K562 (cell line): ENCODE results near the gene KLK1. TPM values are rescaled to one million over a fixed set of nuclear protein-coding genes. Genes with fewer than 3 reads are reported as not detected.

Experiments
- ATAC-seq: fragments of 200-7000 bp; cut with Tn5 transposase; 3 replicates; pipeline ENCODE4 v1.9.1; 2020; ENCODE audit warnings: moderate library complexity
- BruUV-seq: library from RNA; stranded (reverse); fragments of 400-500 nt; replicated peaks from 2 replicates; lab custom pipeline; 2021; lab: Mats Ljungman, UMichigan
- CTCF ChIA-PET: fragments of 300-600 bp; formaldehyde crosslinking; extraction: SDS; loops from one replicate; lab custom pipeline; 2021; ENCODE audit warnings: low intra/inter-chr PET ratio; lab: Yijun Ruan, JAX
- POLR2A ChIA-PET: fragments of 300-600, 350-650 bp; sonication (Branson Sonifier 250); formaldehyde crosslinking; extraction: SDS; loops from one replicate; lab custom pipeline; 2021; ENCODE audit warnings: antibody characterized with exemption, inconsistent platforms; lab: Yijun Ruan, JAX
- DNase-seq, 4 experiments: peaks; one replicate each; pipeline versions ENCODE4 v3.0.0 to v3.0.0-alpha.2; 2011 to 2018; ENCODE audit warnings: low spot score in 3 of 4, mixed read lengths in 3 of 4; ENCODE audit errors: extremely low read depth in 1 of 4
- FAIRE-seq: peaks from 2 replicates; lab custom pipeline; 2011; peaks lifted over from hg19 to GRCh38; lab: Jason Lieb, UNC
- H2AFZ ChIP-seq: 2 replicates; pipeline ENCODE4 v1.6.0; 2011; ENCODE audit warnings: low read depth, low read length, control low read depth, inconsistent platforms
- H3K27ac ChIP-seq: fragments of 200-600 bp; 3 replicates; pipeline ENCODE4 v1.8.0; 2011; ENCODE audit warnings: low read depth, mild to moderate bottlenecking, control low read depth, inconsistent platforms, low read length, moderate library complexity, mixed read lengths; ENCODE audit errors: extremely low read depth
- H3K27me3 ChIP-seq, 2 experiments: fragments of 300-600 bp in 1 of 2; 2 replicates in 1 of 2; 3 replicates in 1 of 2; pipeline versions ENCODE4 v1.6.0 to v1.8.0; 2011; ENCODE audit warnings: inconsistent platforms in 2 of 2, low read length in 2 of 2, mild to moderate bottlenecking in 1 of 2, mixed read lengths in 1 of 2, moderate library complexity in 1 of 2; ENCODE audit not compliant: control insufficient read depth in 2 of 2, insufficient read depth in 2 of 2
- H3K36me3 ChIP-seq: fragments of 300-600 bp; 3 replicates; pipeline ENCODE4 v1.8.0; 2011; ENCODE audit warnings: mild to moderate bottlenecking, low read length, inconsistent platforms; ENCODE audit not compliant: control insufficient read depth, insufficient read depth
- H3K4me1 ChIP-seq, 2 experiments: fragments of 200-600 bp in 1 of 2; replicated peaks in 1 of 2; 2 replicates in 1 of 2; 3 replicates in 1 of 2; pipeline versions ENCODE4 v1.5.1 to v1.8.0; 2011; ENCODE audit warnings: inconsistent platforms in 2 of 2, low read length in 2 of 2, mild to moderate bottlenecking in 1 of 2, mixed read lengths in 1 of 2, moderate library complexity in 1 of 2; ENCODE audit not compliant: control insufficient read depth in 2 of 2, insufficient read depth in 2 of 2
- H3K4me2 ChIP-seq: 2 replicates; pipeline ENCODE4 v1.6.1; 2011; ENCODE audit warnings: low read length, control low read depth, inconsistent platforms, mixed read lengths; ENCODE audit not compliant: insufficient read depth
- H3K4me3 ChIP-seq: fragments of 200-600 bp; sonication (generic), shearing (Covaris generic); 2 replicates; pipeline ENCODE4 v1.5.1; 2016; ENCODE audit warnings: control low read depth, inconsistent platforms
- H3K79me2 ChIP-seq: fragments of 200-600 bp; 3 replicates; pipeline ENCODE4 v1.8.0; 2011; ENCODE audit warnings: low read length, inconsistent platforms; ENCODE audit not compliant: control insufficient read depth, insufficient read depth
- H3K9ac ChIP-seq, 2 experiments: 2 replicates each; pipeline versions ENCODE4 v1.6.0 to v1.6.1; 2011; ENCODE audit warnings: low read depth in 2 of 2, low read length in 2 of 2, control low read depth in 1 of 2, inconsistent platforms in 1 of 2, mild to moderate bottlenecking in 1 of 2, mixed read lengths in 1 of 2; ENCODE audit not compliant: insufficient read depth in 1 of 2
- H3K9me1 ChIP-seq: one replicate; pipeline ENCODE4 v1.6.0; 2011; ENCODE audit warnings: inconsistent platforms, mild to moderate bottlenecking, low read length, moderate library complexity; ENCODE audit not compliant: control insufficient read depth, insufficient read depth
- H3K9me3 ChIP-seq: replicated peaks from 2 replicates; pipeline ENCODE4 v1.5.1; 2011; ENCODE audit warnings: low read depth, low read length, inconsistent platforms; ENCODE audit not compliant: control insufficient read depth, insufficient read depth
- H4K20me1 ChIP-seq: replicated peaks from 2 replicates; pipeline ENCODE4 v1.6.1; 2011; ENCODE audit warnings: low read length, inconsistent platforms, mixed read lengths; ENCODE audit not compliant: control insufficient read depth, insufficient read depth
- CREM ChIP-seq: IDR thresholded peaks from 2 replicates; pipeline ENCODE4 v1.6.1; 2014; ENCODE audit warnings: antibody characterized with exemption, low read depth
- CTBP1 ChIP-seq: fragments of 450-650 bp; IDR thresholded peaks from 2 replicates; pipeline ENCODE4 v1.6.1; 2016; ENCODE audit warnings: borderline replicate concordance
- DNMT1 ChIP-seq: fragments of 450-650 bp; IDR thresholded peaks from 2 replicates; pipeline ENCODE4 v1.6.1; 2016; ENCODE audit warnings: antibody characterized with exemption, mild to moderate bottlenecking
- EP400 ChIP-seq: fragments of 450-650 bp; IDR thresholded peaks from 2 replicates; pipeline ENCODE4 v1.6.1; 2017; ENCODE audit warnings: antibody characterized with exemption, mild to moderate bottlenecking, moderate library complexity
- KHSRP ChIP-seq: fragments of 450-650 bp; IDR thresholded peaks from 2 replicates; pipeline ENCODE4 v1.6.1; 2017
- MIER1 ChIP-seq: fragments of 450-650 bp; IDR thresholded peaks from 2 replicates; pipeline ENCODE4 v1.6.1; 2016; ENCODE audit warnings: antibody characterized with exemption, mild to moderate bottlenecking, low read depth
- MYNN ChIP-seq, 2 experiments: sonication (generic); formaldehyde crosslinking in 1 of 2; IDR thresholded peaks; 2 replicates each; pipeline versions ENCODE4 v1.5.0 to v1.6.1; 2016 to 2020; ENCODE audit warnings: antibody characterized with exemption in 1 of 2, missing genetic modification reagents in 1 of 2
- POLR2G ChIP-seq: fragments of 200-400 bp; formaldehyde crosslinking; IDR thresholded peaks from 2 replicates; pipeline ENCODE4 v1.6.1; 2017; ENCODE audit warnings: low read depth, mild to moderate bottlenecking, antibody characterized with exemption, low read length, moderate library complexity
- PYGO2 ChIP-seq: fragments of 450-650 bp; IDR thresholded peaks from 2 replicates; pipeline ENCODE4 v1.6.1; 2016; ENCODE audit warnings: mild to moderate bottlenecking, missing genetic modification characterization, moderate library complexity, missing compliant biosample characterization
- SETDB1 ChIP-seq: IDR thresholded peaks from one replicate; pipeline ENCODE4 v1.6.1; 2012; ENCODE audit warnings: low read length, control low read depth, inconsistent platforms
- SIN3A ChIP-seq, 2 experiments: fragments of 150-350 bp in 1 of 2; IDR thresholded peaks; 2 replicates each; pipeline ENCODE4 v1.6.1; 2011 to 2016; ENCODE audit warnings: borderline replicate concordance in 2 of 2, low read depth in 2 of 2, low read length in 2 of 2, mild to moderate bottlenecking in 2 of 2, moderate library complexity in 2 of 2; ENCODE audit not compliant: control insufficient read depth in 1 of 2
- WGBS: fragments of 100-300 bp; shearing (Covaris generic); methylation state at CpG from one replicate; pipeline ENCODE4 v1.1.6; 2016; ENCODE audit warnings: low coverage, mixed read lengths; ENCODE audit not compliant: insufficient coverage; ENCODE audit errors: missing lambda C conversion rate; 5-methylcytosine and 5-hydroxymethylcytosine counted together
- in situ Hi-C: fragments of 300-500 bp; cut with MboI; formaldehyde crosslinking; loops from 4 replicates; pipeline ENCODE4 v1.15.0; 2018; ENCODE audit warnings: inconsistent platforms, mixed read lengths
- intact Hi-C: fragments of 100-400 bp; cut with micrococcal nuclease; formaldehyde crosslinking; loops from 2 replicates; pipeline ENCODE4 v1.14.2; 2022
- polyA plus RNA-seq, 8 experiments: library from polyadenylated mRNA; depleted of rRNA in 4 of 8; stranded (reverse) in 5 of 8; unstranded in 3 of 8; fragments of >200 nt; fragmentation: Nextera tagmentation in 2 of 8; fragmentation: Illumina TruSeq in 1 of 8; extraction: Ambion mirVana in 2 of 8; extraction: Trizol in 1 of 8; gene quantifications; 2 replicates each; pipeline versions ENCODE4 v1.2.1 to v1.2.3, GENCODE V29; 2011 to 2014; ENCODE audit warnings: inconsistent platforms in 1 of 8, missing spikeins in 1 of 8
- total RNA-seq, 7 experiments: library from RNA; depleted of rRNA in 6 of 7; stranded (reverse); fragments of >200 nt in 6 of 7; fragmentation: Illumina TruSeq in 2 of 7; extraction: Trizol in 2 of 7; gene quantifications; 2 replicates each; pipeline versions ENCODE4 v1.2.1 to v1.2.3, GENCODE V29; 2011 to 2021; ENCODE audit warnings: low replicate concordance in 1 of 7
- TF ChIP-seq, protein P1 (sequence below): fragments of 450-650 bp; IDR thresholded peaks from 2 replicates; pipeline ENCODE4 v1.6.1; 2018; ENCODE audit warnings: mild to moderate bottlenecking, low read depth; ENCODE audit not compliant: partially characterized antibody
- TF ChIP-seq, protein P2 (sequence below): sonication (generic); formaldehyde crosslinking; IDR thresholded peaks from 2 replicates; pipeline ENCODE4 v1.4.0; 2020; ENCODE audit warnings: mild to moderate bottlenecking, missing genetic modification reagents

KLK1 gene
- total and polyA plus RNA-seq, 9 of the 15 experiments (the other 6 are each of a cell fraction or from before 2014, with no cell fraction given): 0.87 to 15.4 (median 9.1) TPM

DNA sequence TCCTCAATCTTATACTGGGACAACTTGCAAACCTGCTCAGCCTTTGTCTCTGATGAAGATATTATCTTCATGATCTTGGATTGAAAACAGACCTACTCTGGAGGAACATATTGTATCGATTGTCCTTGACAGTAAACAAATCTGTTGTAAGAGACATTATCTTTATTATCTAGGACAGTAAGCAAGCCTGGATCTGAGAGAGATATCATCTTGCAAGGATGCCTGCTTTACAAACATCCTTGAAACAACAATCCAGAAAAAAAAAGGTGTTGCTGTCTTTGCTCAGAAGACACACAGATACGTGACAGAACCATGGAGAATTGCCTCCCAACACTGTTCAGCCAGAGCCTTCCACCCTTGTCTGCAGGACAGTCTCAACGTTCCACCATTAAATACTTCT is 27.2 kb upstream of the KLK1 start:
- no peak overlapping the region for H3K4me2 ChIP-seq
- H3K9me3 ChIP-seq: no peaks in the 10 kb centered on the region
- in situ Hi-C loops: no loop called here
- ChIA-PET POLR2A (interaction anchor here (0.6 kb wide), 1 partner anchor 46 kb away, joined by 3 read pairs; no protein-coding TSS in a partner anchor), CTCF (no interaction called here)
- no peak overlapping the region for H3K4me3 ChIP-seq
- WGBS: 2% methylated on average over 3 of the region's 3 CpGs
- H3K27ac ChIP-seq: no peak overlapping the region
- no peak for FAIRE-seq
- no TSS peak for BruUV-seq
- no peaks in the 10 kb centered on the region for H4K20me1 ChIP-seq
- no peaks in the 10 kb centered on the region for H3K9me1 ChIP-seq
- no peaks in the 10 kb centered on the region for H3K79me2 ChIP-seq
- H3K9ac ChIP-seq: no peak overlapping the region
- H3K27me3 ChIP-seq: peaks cover 11 to 46% of the 10 kb centered on the region in 2 experiments; a peak in 4 of 5 replicates
- no peak overlapping the region for H2AFZ ChIP-seq
- ATAC-seq: no peak
- intact Hi-C loops: no loop called here
- H3K36me3 ChIP-seq: no peaks in the 10 kb centered on the region
- no peaks in the 10 kb centered on the region; a peak in 1 of 5 replicates for H3K4me1 ChIP-seq
- no peak for DNase-seq
- no peak for TF ChIP-seq EP400
- TF ChIP-seq SETDB1: no peak
- TF ChIP-seq SIN3A (IDR thresholded peaks at IDR 0.05; ENCODE audit: borderline replicate concordance in 2 of 2, control insufficient read depth in 1 of 2, low read depth in 2 of 2, low read length in 2 of 2): no peak
- TF ChIP-seq MYNN (IDR thresholded peaks at IDR 0.05): no peak
- TF ChIP-seq MYNN (CRISPR knock-in tag; IDR thresholded peaks at IDR 0.05): no peak
- TF ChIP-seq CREM: no peak
- no peak for TF ChIP-seq DNMT1
- no peak for TF ChIP-seq CTBP1
- TF ChIP-seq PYGO2: no peak
- TF ChIP-seq MIER1: no peak
- TF ChIP-seq, protein P1, sequence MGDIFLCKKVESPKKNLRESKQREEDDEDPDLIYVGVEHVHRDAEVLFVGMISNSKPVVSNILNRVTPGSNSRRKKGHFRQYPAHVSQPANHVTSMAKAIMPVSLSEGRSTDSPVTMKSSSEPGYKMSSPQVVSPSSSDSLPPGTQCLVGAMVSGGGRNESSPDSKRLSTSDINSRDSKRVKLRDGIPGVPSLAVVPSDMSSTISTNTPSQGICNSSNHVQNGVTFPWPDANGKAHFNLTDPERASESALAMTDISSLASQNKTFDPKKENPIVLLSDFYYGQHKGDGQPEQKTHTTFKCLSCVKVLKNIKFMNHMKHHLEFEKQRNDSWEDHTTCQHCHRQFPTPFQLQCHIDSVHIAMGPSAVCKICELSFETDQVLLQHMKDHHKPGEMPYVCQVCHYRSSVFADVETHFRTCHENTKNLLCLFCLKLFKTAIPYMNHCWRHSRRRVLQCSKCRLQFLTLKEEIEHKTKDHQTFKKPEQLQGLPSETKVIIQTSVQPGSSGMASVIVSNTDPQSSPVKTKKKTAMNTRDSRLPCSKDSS: no peak
- TF ChIP-seq KHSRP: no peak
- TF ChIP-seq, protein P2, sequence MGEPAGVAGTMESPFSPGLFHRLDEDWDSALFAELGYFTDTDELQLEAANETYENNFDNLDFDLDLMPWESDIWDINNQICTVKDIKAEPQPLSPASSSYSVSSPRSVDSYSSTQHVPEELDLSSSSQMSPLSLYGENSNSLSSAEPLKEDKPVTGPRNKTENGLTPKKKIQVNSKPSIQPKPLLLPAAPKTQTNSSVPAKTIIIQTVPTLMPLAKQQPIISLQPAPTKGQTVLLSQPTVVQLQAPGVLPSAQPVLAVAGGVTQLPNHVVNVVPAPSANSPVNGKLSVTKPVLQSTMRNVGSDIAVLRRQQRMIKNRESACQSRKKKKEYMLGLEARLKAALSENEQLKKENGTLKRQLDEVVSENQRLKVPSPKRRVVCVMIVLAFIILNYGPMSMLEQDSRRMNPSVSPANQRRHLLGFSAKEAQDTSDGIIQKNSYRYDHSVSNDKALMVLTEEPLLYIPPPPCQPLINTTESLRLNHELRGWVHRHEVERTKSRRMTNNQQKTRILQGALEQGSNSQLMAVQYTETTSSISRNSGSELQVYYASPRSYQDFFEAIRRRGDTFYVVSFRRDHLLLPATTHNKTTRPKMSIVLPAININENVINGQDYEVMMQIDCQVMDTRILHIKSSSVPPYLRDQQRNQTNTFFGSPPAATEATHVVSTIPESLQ (CRISPR knock-in tag): no peak
- no peak for TF ChIP-seq POLR2G
